Activated CD4-positive, alpha-beta memory T cell treated with anti-CD3 and anti-CD28 coated beads, Interleukin-2, amount 10 ng/mL, durations not matched to agents 7 days and 5 days (primary cell): ENCODE results near the gene RAD51B. TPM values are rescaled to one million over a fixed set of nuclear protein-coding genes. Genes with fewer than 3 reads are reported as not detected.

Source experiments
- total RNA-seq, 2 experiments: library from RNA; stranded (reverse); gene quantifications; one replicate each; pipeline ENCODE4 v1.2.3, GENCODE V29; 2021

Gene RAD51B
- total RNA-seq, 2 experiments from 2014 or later: 33.1 to 40.8 TPM

Other genes with a start within 250 kb of the RAD51B start
- gene PIGH, start 219.5 kb upstream of the RAD51B start, total RNA-seq: 10 to 100 TPM; 15.7 to 16.4 TPM
- 1 to 10 TPM; 6.8 to 7.7 TPM for gene ARG2, start 199.9 kb upstream of the RAD51B start, total RNA-seq
- gene VTI1B, start 145.1 kb upstream of the RAD51B start, total RNA-seq: 10 to 100 TPM; 73.3 to 77.3 TPM
- gene RDH11, start 124.0 kb upstream of the RAD51B start, total RNA-seq: 10 to 100 TPM; 56.6 to 60.4 TPM
- not detected for gene RDH12, start 117.9 kb upstream of the RAD51B start, total RNA-seq
- gene ZFYVE26, start 3.2 kb upstream of the RAD51B start, total RNA-seq: 10 to 100 TPM; 20.8 to 21.4 TPM